ENCODE results near the gene FAM53B. TPM values are rescaled to one million over a fixed set of nuclear protein-coding genes. Genes with fewer than 3 reads are reported as not detected.

The FAM53B gene
- total RNA-seq, 2 experiments from 2014 or later: 56.6 to 58.5 TPM

DNA sequence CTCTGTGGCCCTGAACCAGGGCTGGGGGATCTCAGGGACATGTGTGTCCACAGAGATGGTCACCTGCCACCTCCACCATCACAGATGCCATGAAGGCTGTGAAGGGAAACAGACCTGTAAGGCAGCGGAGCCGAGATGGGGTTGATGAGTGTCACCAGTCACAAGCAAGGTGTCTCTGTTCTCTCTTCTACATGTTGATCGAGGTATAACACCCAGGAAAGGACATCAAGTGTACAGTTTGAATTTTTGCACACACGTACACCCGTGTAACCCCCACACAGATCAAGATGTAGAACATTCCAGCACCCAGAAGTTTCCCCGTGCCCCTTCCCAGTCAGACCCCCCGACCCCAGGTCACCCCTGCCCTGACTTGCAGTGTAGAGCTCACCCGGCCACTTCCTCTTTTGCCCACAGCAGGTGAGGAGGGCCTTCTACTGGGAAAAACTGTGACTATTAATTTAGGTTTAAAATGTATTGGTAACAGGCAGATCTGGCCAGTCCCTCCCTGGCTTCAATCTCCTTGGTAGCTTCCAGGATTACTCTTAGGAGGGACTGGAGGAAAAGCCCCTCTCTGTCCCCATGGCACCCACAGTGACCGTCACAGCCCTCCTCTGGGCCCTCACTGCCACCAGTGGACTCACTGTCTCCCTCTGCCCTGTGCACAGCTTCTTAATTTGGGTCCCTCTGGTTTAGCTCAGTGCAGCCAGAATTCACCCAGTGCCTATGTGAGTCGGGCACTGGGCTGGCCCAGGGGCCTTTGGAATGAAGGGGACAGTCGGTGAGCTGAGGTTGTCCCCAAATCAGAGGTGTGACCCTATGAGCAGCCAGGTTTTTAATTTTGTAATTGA, 174.3 kb downstream of the FAM53B start:
- BruUV-seq (replicated peaks): no TSS peak
- Histone ChIP-seq H3K27ac (ENCODE audit: low read depth, low read length, poor library complexity, severe bottlenecking) (no peak overlapping the region), H3K4me1 (ENCODE audit: insufficient read depth, low read length, poor library complexity, severe bottlenecking) (peaks cover 33% of the 10 kb centered on the region), H4K20me1 (ENCODE audit: insufficient read depth, low read length) (no peaks in the 10 kb centered on the region), H3K4me3 (ENCODE audit: low read depth, low read length, poor library complexity, severe bottlenecking) (no peak overlapping the region), H3K9me2 (ENCODE audit: insufficient read depth, low read length) (no peaks in the 10 kb centered on the region), H3K4me2 (ENCODE audit: low read length) (peak overlapping the region; percentile 42; the same call in 1 of the 2 replicates), H2AFZ (ENCODE audit: low read length) (no peak overlapping the region), H3K79me2 (ENCODE audit: insufficient read depth, low read depth, low read length) (no peaks in the 10 kb centered on the region), H3K9me3 (ENCODE audit: low read length) (0 out of 2 replicates have a peak, but pooled peaks cover 7% of the 10 kb centered on the region), H3K36me3 (ENCODE audit: insufficient read depth, low read length) (peaks cover 15% of the 10 kb centered on the region; the same call in 1 of the 2 replicates)
- CTCF ChIA-PET (ENCODE audit: unreplicated experiment): no interaction called here
- intact Hi-C loops (cut with micrococcal nuclease; ENCODE audit: unreplicated experiment): loop anchor here (1.0 kb wide), 1 partner anchor 40 kb away; no protein-coding TSS in a partner anchor
- POLR2A ChIA-PET: interaction anchor here (0.6 to 1.0 kb wide), 4 partner anchors 21 to 311 kb away, joined by 3 to 4 read pairs (median 3); no protein-coding TSS in a partner anchor
- TF ChIP-seq EZH2phosphoT487 (IDR thresholded peaks at IDR 0.05; ENCODE audit: borderline replicate concordance, low read depth, low read length): no peak
- TF ChIP-seq, protein P1, sequence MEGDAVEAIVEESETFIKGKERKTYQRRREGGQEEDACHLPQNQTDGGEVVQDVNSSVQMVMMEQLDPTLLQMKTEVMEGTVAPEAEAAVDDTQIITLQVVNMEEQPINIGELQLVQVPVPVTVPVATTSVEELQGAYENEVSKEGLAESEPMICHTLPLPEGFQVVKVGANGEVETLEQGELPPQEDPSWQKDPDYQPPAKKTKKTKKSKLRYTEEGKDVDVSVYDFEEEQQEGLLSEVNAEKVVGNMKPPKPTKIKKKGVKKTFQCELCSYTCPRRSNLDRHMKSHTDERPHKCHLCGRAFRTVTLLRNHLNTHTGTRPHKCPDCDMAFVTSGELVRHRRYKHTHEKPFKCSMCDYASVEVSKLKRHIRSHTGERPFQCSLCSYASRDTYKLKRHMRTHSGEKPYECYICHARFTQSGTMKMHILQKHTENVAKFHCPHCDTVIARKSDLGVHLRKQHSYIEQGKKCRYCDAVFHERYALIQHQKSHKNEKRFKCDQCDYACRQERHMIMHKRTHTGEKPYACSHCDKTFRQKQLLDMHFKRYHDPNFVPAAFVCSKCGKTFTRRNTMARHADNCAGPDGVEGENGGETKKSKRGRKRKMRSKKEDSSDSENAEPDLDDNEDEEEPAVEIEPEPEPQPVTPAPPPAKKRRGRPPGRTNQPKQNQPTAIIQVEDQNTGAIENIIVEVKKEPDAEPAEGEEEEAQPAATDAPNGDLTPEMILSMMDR (conservative IDR thresholded peaks at IDR 0.05; ENCODE audit: low read length): 0 out of 2 replicates have a peak, but pooled peaks have one; percentile 16
- peak; percentile 52 for DNase-seq (ENCODE audit: low spot score)

Small RNAs within 50 kb of the gene (small RNA-seq; reads per million reads assigned to genes)
- gene RF00019: not detected

Other genes with a start within 250 kb of the FAM53B start
- gene EEF1AKMT2, start 47.5 kb upstream of the FAM53B start, total RNA-seq (2014; rRNA removed; shearing (Covaris generic)): 27.5 and 37.7 TPM in 2 replicates
- 32.4 and 35.0 TPM in 2 replicates for gene EEF1AKMT2, start 47.5 kb upstream of the FAM53B start, total RNA-seq (2022)
- gene ABRAXAS2, start 57.4 kb upstream of the FAM53B start, total RNA-seq (2014; rRNA removed; shearing (Covaris generic)): 9.7 and 12.7 TPM in 2 replicates
- gene ABRAXAS2, start 57.4 kb upstream of the FAM53B start, total RNA-seq (2022): 14.0 and 17.9 TPM in 2 replicates
- 14.5 and 16.7 TPM in 2 replicates for gene ZRANB1, start 197.7 kb upstream of the FAM53B start, total RNA-seq (2014; rRNA removed; shearing (Covaris generic))
- 17.0 and 18.3 TPM in 2 replicates for gene ZRANB1, start 197.7 kb upstream of the FAM53B start, total RNA-seq (2022)